Upper lobe of left lung (tissue), 6 donors: ENCODE data around the gene MYL4. TPM values are rescaled to one million over a fixed set of nuclear protein-coding genes. Genes with fewer than 3 reads are reported as not detected.

ENCODE experiments used
- ATAC-seq, 2 donors: fragments of 200-7000 bp; cut with Tn5 transposase; one replicate each; pipeline ENCODE4 v1.9.1; 2022; ENCODE audit warnings: mild to moderate bottlenecking in 2 of 2, moderate library complexity in 2 of 2; ENCODE audit not compliant: low FRiP score in 2 of 2
- DNase-seq, 2 donors: peaks; one replicate each; pipeline ENCODE4 v3.0.0-alpha.2; 2019 to 2020
- H3K27ac ChIP-seq, 4 donors: fragments of 200-600 bp; sonication (generic); one replicate each; pipeline ENCODE4 v1.5.1; 2016 to 2019
- H3K27me3 ChIP-seq, 4 donors: fragments of 200-600 bp; sonication (generic); one replicate each; pipeline ENCODE4 v1.5.1; 2017 to 2019
- H3K36me3 ChIP-seq, 4 donors: fragments of 200-600 bp; sonication (generic); one replicate each; pipeline ENCODE4 v1.5.1; 2016 to 2019
- H3K4me1 ChIP-seq, 4 donors: fragments of 200-600 bp; sonication (generic); one replicate each; pipeline ENCODE4 v1.5.1; 2018 to 2019
- H3K4me3 ChIP-seq, 4 donors: fragments of 200-600 bp; sonication (generic); one replicate each; pipeline ENCODE4 v1.5.1; 2017 to 2019; ENCODE audit warnings: mild to moderate bottlenecking in 2 of 4, moderate library complexity in 1 of 4
- H3K9me3 ChIP-seq, 4 donors: fragments of 200-600 bp; sonication (generic); one replicate each; pipeline ENCODE4 v1.5.1; 2018 to 2019
- EP300 ChIP-seq, 4 donors: sonication (generic); formaldehyde crosslinking; IDR thresholded peaks; one replicate each; pipeline ENCODE4 v1.5.1; 2017; ENCODE audit warnings: antibody characterized with exemption in 4 of 4, control low read depth in 2 of 4
- POLR2A ChIP-seq, 4 donors: fragments of 450-650 bp; IDR thresholded peaks; one replicate each; pipeline ENCODE4 v1.5.1; 2016 to 2017; ENCODE audit warnings: antibody characterized with exemption in 4 of 4, mild to moderate bottlenecking in 2 of 4
- POLR2AphosphoS5 ChIP-seq, 2 donors: sonication (generic); formaldehyde crosslinking; IDR thresholded peaks; one replicate each; pipeline ENCODE4 v1.5.1; 2017; ENCODE audit warnings: antibody characterized with exemption in 2 of 2
- WGBS, 2 donors: methylation state at CpG; one replicate each; pipeline ENCODE4 v1.1.5; 2017 to 2018; 5-methylcytosine and 5-hydroxymethylcytosine counted together
- total RNA-seq, 6 donors: library from RNA; depleted of rRNA in 4 of 6; stranded (reverse); fragments of >200 nt in 4 of 6; gene quantifications; one replicate each; pipeline versions ENCODE4 v1.1.0 to v1.2.1, GENCODE V29; 2016 to 2021
- TF ChIP-seq, protein P1 (sequence below), 6 experiments: fragments of 450-650 bp in 4 of 6; fragments of 200-600 bp in 2 of 6; sonication (generic) in 2 of 6; IDR thresholded peaks; one replicate each; pipeline ENCODE4 v1.5.1; 2016 to 2019; ENCODE audit warnings: antibody characterized with exemption in 6 of 6
- donor health status: DM: no; HTN: no; CAD: no; lungs with moderate emphysema.
- donor health status: DM: no; HTN: yes; CAD: no; lungs with severe emphysema.

MYL4 gene
- total RNA-seq, 6 donors from 2014 or later = 1.4 to 3.1 (median 1.6) TPM; not detected in 3

DNA sequence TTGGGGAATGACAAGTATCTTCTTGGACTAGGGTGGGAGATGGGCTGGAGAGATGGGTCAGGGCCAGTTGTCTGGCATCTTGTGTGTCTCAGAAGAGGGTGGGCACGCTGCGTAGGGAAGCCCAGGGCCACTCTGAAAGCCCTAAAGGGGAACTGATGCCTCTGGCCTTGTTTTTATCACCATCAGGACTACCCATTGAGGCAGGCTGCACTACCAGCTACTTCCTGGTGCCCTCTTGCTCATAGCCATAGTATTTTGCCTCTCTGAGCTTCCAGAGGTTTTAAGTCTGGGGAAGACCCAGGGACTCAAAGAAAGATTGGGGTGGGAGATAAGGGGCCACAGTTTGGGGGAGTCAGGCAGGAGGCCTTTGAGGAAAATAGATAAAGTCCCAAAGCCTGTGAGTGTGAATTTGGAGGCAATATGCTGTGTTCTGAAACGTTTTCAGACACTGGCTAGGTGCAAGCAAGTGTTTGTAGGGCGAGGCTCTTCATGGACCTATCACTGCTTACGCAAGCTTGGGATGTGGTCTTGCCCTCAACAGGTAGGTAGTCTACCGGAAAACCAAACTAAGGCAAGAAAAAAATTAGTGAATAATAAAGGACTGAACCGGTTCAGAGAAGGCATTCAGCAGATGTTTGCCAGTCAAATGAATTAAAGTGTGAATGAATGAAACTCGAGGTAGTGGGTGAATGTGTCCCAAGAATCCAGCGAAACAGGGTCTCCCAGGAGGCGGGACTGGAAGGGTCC is 43.8 kb downstream of the MYL4 start:
- H3K36me3 ChIP-seq = no peaks in the 10 kb centered on the region
- 75 to 77% methylated on average over 10 of the region's 10 CpGs for WGBS, 2 donors
- TF ChIP-seq POLR2A (IDR thresholded peaks at IDR 0.05) (no peak), EP300 (IDR thresholded peaks at IDR 0.05) (no peak)
- TF ChIP-seq, protein P1, sequence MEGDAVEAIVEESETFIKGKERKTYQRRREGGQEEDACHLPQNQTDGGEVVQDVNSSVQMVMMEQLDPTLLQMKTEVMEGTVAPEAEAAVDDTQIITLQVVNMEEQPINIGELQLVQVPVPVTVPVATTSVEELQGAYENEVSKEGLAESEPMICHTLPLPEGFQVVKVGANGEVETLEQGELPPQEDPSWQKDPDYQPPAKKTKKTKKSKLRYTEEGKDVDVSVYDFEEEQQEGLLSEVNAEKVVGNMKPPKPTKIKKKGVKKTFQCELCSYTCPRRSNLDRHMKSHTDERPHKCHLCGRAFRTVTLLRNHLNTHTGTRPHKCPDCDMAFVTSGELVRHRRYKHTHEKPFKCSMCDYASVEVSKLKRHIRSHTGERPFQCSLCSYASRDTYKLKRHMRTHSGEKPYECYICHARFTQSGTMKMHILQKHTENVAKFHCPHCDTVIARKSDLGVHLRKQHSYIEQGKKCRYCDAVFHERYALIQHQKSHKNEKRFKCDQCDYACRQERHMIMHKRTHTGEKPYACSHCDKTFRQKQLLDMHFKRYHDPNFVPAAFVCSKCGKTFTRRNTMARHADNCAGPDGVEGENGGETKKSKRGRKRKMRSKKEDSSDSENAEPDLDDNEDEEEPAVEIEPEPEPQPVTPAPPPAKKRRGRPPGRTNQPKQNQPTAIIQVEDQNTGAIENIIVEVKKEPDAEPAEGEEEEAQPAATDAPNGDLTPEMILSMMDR (IDR thresholded peaks at IDR 0.05) = no peak
- H3K27me3 ChIP-seq = no peaks in the 10 kb centered on the region
- H3K9me3 ChIP-seq = no peaks in the 10 kb centered on the region
- no peak for DNase-seq
- H3K4me1 ChIP-seq = peaks cover 7 to 19% (median 14%) of the 10 kb centered on the region in 4 donors
- H3K4me3 ChIP-seq = peak overlapping the region; percentile 28 to 78 (median 66)
- H3K27ac ChIP-seq = peak overlapping the region in 2 of 4 donors; percentile 3 to 52
- no peak for ATAC-seq

DNA sequence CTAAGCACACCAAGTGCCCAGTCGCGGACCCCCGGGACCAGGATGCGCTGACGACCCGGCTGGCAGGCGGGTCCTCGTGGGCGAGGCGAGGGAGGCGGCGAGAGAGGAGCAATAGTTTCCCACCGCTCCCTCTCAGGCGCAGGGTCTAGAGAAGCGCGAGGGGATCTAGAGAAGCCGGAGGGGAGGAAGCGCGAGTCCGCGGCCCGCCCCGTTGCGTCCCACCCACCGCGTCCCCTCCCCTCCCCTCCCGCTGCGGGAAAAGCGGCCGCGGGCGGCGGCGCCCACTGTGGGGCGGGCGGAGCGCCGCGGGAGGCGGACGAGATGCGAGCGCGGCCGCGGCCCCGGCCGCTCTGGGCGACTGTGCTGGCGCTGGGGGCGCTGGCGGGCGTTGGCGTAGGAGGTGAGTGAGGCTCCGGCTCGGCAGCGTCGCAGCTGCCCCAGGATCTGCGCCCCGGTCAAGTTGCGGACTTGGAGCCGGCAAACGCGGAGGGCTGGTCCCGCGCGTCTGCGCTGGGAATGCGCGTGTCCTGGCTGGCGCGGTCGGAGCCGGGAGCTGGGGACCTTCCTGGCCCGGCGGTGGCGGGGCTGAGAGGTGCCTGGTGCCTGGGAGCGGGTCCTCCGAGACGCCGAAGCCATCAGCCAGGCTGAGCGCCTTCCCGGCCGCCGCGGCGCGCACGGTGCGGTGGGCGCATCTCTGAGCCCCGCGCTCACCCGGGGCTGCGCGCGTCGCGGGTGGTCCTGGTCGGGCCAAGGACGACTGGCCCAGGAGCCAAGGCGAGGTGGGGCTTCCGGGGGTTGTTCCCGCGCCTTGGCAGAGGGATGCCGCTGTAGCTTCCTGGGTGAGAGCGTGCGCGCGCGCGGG is 44.6 kb downstream of the MYL4 start, which contains the start of gene ITGB3:
Gene ITGB3, plus strand, starts transcription at position 287 of the 862 bp plus-strand sequence. Its CDS starts 35 bp downstream, at position 322.
- no peaks in the 10 kb centered on the region for H3K36me3 ChIP-seq
- H3K27me3 ChIP-seq = no peaks in the 10 kb centered on the region
- peak within 1 kb of the TSS; percentile 62 to 78 (median 66) for H3K4me3 ChIP-seq
- H3K4me1 ChIP-seq = peaks cover 7 to 19% (median 14%) of the 10 kb centered on the region in 4 donors
- ATAC-seq (peak; percentile 87 to 94), DNase-seq (peak; percentile 66 to 96)
- 1 to 3% methylated on average over 22 to 55 of the region's 112 CpGs for WGBS, 2 donors
- H3K9me3 ChIP-seq = no peaks in the 10 kb centered on the region
- TF ChIP-seq POLR2AphosphoS5 (IDR thresholded peaks at IDR 0.05) (no peak), EP300 (IDR thresholded peaks at IDR 0.05) (no peak), POLR2A (IDR thresholded peaks at IDR 0.05) (no peak)
- TF ChIP-seq, protein P1 (IDR thresholded peaks at IDR 0.05) = peak; percentile 31 to 73 (median 48)
- peak within 1 kb of the TSS in 3 of 4 donors; percentile 3 to 52 (median 37) for H3K27ac ChIP-seq

DNA sequence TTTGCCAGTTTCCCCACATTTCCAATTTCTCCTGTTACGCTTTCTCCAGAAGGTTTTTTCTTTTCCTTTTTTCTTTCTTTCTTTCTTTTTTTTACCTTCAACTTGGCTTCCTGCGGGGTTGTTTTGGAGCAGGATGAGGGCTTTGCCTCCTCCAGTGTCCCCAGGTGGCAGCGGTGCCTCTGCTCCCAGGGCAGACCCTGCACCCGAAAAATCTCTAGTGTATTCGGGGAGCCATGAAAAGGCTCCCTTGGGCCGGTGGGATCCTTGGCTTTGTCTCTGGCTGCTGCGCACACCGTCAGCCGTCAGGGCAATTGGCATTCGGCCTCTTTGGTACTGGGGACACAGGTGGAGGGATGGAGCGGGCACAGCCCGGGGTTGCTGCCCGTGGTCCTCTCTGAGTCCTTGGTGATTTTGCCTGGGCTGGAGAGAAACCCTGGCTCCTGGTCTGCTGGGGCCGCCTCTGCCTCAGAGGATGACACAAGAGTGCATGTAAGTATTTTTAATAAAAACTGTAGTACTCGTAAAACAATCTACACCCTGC is 45.3 kb downstream of the MYL4 start:
- peak in 1 of 2 donors; percentile 40 for DNase-seq
- H3K4me3 ChIP-seq = peak overlapping the region; percentile 62 to 78 (median 66)
- 26 to 29% methylated on average over 13 to 15 of the region's 15 CpGs for WGBS, 2 donors
- H3K9me3 ChIP-seq = no peaks in the 10 kb centered on the region
- H3K36me3 ChIP-seq = no peaks in the 10 kb centered on the region
- no peaks in the 10 kb centered on the region for H3K27me3 ChIP-seq
- peak overlapping the region in 1 of 4 donors; percentile 52 for H3K27ac ChIP-seq
- peaks cover 7 to 19% (median 14%) of the 10 kb centered on the region in 4 donors for H3K4me1 ChIP-seq
- TF ChIP-seq, protein P1 (IDR thresholded peaks at IDR 0.05) = no peak
- no peak for TF ChIP-seq POLR2A (IDR thresholded peaks at IDR 0.05)
- TF ChIP-seq POLR2AphosphoS5 (IDR thresholded peaks at IDR 0.05) = no peak
- no peak for TF ChIP-seq EP300 (IDR thresholded peaks at IDR 0.05)
- no peak for ATAC-seq

DNA sequence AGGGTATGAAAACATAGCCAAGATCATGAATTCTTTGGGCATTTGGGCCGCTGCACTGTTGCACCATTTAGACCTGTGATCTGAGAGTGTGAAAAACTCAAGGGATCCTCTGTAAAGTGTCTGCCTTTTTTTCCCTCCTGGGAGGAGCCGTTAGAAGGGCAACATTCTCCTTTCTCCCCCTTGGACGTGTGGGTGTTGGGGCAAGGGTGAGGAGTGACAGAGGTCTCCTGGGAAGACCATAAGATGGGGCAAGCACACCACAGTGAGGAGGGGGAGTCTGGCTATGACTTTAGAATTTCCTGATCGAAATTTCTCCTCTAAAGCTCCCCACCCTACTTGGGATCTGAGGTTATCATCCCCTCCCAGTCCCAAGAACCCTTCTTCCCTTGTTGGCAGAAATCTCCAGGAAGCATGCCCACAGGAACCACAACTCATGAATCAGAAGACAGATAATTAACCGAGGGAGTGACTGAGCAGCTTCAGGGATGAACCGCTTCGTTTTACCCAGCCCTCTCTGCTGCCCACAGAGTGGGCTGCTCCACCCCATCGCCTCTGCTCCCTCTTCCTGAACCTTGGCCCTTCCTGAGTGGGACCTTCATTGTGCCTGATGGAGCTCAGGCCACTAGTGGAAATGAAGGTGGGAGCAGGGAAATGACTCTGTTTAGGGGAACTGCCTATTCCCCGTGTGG is 48.6 kb downstream of the MYL4 start:
- DNase-seq (no peak), ATAC-seq (peak in 1 of 2 donors; percentile 31)
- no peaks in the 10 kb centered on the region for H3K9me3 ChIP-seq
- TF ChIP-seq EP300 (IDR thresholded peaks at IDR 0.05) (no peak), POLR2AphosphoS5 (IDR thresholded peaks at IDR 0.05) (no peak), POLR2A (IDR thresholded peaks at IDR 0.05) (no peak)
- TF ChIP-seq, protein P1 (IDR thresholded peaks at IDR 0.05) = no peak
- no peak overlapping the region for H3K27ac ChIP-seq
- H3K27me3 ChIP-seq = no peaks in the 10 kb centered on the region
- 26 to 34% methylated on average over 9 of the region's 9 CpGs for WGBS, 2 donors
- no peaks in the 10 kb centered on the region for H3K36me3 ChIP-seq
- H3K4me1 ChIP-seq = peaks cover 7 to 19% (median 14%) of the 10 kb centered on the region in 4 donors
- H3K4me3 ChIP-seq = no peak overlapping the region
